Fibroblast of villous mesenchyme (primary cell): ENCODE measurements around the gene FAM217A. TPM values are rescaled to one million over a fixed set of nuclear protein-coding genes. Genes with fewer than 3 reads are reported as not detected.

ENCODE experiments used
- DNase-seq: peaks from one replicate; pipeline ENCODE4 v3.0.0-alpha.2; 2010; ENCODE audit warnings: low read depth
- H3K4me3 ChIP-seq: 2 replicates; pipeline ENCODE4 v1.5.1; 2011; ENCODE audit warnings: low read depth, mild to moderate bottlenecking, low read length
- total RNA-seq: library from RNA; depleted of rRNA; stranded (reverse); fragments of >200 nt; gene quantifications from 2 replicates; pipeline ENCODE4 v1.2.3, GENCODE V29; 2012
- TF ChIP-seq, protein P1 (sequence below): IDR thresholded peaks from 2 replicates; pipeline ENCODE4 v1.5.1; 2012; ENCODE audit warnings: low read depth, mild to moderate bottlenecking, low read length; ENCODE audit not compliant: insufficient read depth

FAM217A gene, protein sequence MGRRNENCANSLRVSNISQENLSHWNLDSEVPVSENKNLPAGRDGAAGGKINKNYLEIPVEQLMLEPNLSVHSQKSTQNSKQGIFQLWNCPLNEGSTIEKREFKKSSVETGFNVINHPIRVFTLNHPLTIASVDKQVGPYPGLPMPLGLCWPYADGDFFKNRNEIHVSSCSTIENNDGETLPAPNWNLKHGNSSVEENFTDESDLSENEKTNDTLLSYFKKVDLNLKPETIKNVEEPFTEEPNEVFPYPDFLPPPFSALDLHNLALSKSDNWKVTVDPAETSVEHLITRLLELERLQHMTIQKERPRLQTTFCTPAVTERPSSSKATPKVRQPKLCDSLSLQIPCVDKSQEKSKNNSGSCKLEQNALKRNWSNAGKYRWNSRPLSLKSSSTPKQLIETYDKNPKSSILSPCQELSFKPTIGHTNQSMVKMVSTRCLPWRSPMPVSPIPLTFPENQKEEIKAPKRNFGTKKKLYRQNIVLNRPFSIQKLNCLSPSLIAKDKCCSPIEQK
- not detected in 2 replicates for total RNA-seq

DNA sequence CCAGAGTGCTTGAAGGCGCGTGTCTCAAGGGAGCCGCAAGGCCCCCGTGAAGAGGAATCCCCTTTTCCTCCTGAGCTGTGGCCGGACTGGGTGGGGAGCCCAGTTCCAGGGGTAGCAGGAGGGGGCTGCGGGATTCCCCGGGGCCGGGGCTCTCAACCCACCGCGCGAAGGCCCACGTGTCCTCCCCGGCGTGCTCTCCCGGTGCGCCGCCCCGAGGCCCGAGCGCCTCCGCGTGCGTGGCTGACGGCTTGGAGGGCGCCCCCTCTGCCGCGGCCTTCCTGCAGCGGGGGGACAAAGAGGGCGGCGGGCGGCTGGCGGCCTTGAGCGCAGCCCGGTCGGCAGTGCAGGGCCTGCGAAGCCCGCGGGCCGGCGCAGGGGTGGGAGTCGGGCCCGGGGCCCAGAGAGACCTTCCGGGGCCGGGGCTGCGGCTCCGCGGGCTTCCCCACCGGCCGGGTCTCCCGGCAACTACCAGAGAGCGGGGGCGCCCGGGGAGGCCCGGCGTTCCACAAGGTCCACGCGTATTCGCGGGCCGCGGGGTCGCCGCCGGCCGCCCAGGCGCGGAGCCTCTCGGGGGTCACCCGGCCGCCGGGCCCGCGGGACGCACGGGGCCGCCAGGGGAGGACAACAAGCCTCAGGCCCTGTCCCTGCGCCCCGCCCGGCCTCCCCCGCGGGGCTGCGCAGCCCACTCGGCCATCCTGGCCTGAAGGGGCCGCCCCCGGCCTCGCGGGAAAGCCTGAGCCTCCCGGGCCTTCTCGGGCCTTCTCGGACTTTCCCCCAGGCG, at the start of gene FAM217A:
Gene FAM217A (minus strand): TSS at position 447 of the 781 bp plus-strand sequence. CDS start 1,723 bp downstream, outside the sequence.
- TF ChIP-seq, protein P1, sequence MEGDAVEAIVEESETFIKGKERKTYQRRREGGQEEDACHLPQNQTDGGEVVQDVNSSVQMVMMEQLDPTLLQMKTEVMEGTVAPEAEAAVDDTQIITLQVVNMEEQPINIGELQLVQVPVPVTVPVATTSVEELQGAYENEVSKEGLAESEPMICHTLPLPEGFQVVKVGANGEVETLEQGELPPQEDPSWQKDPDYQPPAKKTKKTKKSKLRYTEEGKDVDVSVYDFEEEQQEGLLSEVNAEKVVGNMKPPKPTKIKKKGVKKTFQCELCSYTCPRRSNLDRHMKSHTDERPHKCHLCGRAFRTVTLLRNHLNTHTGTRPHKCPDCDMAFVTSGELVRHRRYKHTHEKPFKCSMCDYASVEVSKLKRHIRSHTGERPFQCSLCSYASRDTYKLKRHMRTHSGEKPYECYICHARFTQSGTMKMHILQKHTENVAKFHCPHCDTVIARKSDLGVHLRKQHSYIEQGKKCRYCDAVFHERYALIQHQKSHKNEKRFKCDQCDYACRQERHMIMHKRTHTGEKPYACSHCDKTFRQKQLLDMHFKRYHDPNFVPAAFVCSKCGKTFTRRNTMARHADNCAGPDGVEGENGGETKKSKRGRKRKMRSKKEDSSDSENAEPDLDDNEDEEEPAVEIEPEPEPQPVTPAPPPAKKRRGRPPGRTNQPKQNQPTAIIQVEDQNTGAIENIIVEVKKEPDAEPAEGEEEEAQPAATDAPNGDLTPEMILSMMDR = no peak
- no peak within 1 kb of the TSS for H3K4me3 ChIP-seq
- no peak for DNase-seq

DNA sequence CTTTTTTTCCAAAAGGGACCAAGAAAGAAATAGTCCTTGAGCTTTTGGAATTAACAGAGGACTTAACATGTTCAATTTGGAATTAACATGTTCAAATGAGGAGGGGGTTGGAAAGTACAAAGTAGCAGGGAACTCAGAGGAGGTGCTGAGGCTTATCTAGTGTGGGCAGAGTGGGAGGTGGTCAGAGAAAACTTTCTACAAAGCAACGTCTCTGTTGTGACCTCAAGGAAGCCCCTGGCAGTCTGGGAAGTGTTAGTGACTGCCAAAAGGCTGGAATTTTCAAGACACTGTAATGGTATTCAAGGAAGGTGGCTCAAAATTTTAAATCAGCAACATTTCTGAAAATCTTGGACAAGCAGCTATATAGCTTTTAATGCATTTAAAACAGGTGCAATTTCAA, 49.1 kb upstream of the FAM217A start:
- DNase-seq = no peak
- H3K4me3 ChIP-seq = no peak overlapping the region
- TF ChIP-seq, protein P1 = no peak

DNA sequence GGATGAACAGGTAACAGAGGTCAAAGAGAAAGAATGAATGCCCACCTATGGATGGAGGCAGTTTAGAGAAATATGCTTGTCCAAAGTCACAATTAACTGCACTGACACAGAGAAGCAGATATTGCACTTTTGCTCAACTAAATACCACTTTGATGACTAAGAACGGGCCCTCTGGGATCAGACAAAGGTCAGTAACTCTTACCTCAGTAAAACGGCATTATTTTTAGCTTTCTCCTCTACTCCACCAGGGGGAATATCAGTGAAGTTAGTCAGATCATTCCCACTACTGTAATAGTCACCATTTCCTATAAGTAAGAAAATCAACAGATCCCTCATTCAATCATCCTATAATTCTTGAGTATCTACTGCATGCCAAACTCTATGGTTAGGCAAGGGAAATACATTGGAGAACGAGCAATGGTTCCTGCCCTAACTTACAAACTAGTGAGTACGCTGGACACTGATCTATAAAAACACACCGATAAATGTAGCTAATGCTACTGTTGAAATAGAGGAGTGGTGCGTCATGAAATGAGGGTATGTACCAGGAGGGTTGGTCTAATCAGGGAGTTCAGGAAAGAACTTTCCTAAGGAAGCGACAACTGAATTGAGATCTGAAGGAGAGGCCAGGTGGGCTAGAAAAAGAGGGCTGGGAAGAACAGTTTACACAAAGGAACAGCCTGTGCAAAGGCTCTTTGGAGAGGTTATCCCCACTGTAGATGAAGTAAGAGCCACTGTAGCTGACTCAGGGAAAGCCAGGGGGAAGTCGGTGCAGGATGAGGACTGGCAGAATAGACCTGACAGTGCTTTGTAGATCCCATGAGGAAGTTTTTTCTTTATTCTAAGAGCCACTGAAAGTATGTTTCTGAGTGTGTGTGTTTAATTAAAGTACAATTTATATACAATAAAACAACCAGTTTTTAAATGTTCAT, 47.3 kb upstream of the FAM217A start:
- TF ChIP-seq, protein P1 = peak; percentile 54
- DNase-seq = peak; percentile 92
- H3K4me3 ChIP-seq = no peak overlapping the region

DNA sequence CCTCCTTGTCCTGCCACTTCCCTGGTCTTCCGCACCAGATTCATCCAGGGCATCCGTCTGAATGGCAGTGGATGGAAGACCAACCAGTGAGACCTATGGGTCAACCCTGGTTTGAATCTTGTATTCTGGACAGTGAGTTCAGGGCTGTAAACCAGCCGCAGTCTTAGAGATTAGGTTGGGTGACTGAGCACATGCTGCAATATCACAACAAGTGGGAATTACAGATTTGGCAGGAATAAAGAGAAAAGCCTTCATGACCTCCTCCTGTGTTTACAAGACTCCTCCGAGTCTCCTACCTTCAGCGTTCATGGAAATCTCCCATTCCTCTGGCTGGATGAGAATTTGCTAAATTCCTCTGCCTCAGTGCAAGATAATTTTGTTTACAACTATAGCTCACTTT, 46.6 kb upstream of the FAM217A start:
- H3K4me3 ChIP-seq = no peak overlapping the region
- TF ChIP-seq, protein P1 = no peak
- peak; percentile 78 for DNase-seq

DNA sequence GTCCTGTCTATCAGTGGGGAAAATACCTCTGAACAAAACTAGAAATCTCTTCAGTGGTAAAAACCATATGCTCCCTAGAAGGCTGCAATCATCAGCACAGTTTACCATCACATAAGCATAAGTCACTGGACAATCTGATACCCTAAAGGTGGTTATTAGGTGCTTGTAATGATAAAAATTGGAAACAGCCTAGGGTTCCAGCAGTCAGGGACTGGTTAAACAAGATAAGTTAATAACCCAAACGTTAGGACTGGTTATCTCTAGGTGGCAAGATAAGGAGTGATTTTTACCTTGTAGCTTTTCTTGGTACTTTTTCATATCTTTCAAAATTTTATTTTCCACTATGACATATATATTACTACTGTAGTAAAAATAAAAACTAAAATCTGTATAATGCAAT, 45.4 kb upstream of the FAM217A start:
- H3K4me3 ChIP-seq = no peak overlapping the region
- no peak for DNase-seq
- TF ChIP-seq, protein P1 = no peak

DNA sequence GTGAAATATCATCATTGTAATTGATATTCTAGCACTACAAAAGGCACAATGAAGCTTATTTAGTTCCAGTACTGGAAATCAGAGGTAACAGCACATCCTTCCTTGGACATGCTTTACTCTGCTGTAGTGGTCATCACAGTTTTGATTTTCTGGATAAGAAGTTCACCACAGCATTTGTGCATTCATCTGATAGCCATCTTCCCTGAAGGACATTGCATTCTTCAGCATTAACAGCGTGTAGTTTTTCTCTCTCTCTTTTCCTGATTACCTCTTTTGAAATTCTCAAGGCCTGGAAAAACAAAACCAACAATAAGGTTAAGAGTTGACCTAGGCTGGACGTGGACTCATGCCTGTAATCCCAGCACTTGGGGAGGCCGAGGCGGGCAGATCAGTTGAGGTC, 36.8 kb upstream of the FAM217A start:
- DNase-seq = no peak
- TF ChIP-seq, protein P1 = no peak
- H3K4me3 ChIP-seq = no peak overlapping the region
